HepG2 (cell line): ENCODE measurements around the gene FITM1. TPM values are rescaled to one million over a fixed set of nuclear protein-coding genes. Genes with fewer than 3 reads are reported as not detected.

Experiments used
- CC2D1A ChIP-seq: sonication (generic); formaldehyde crosslinking; IDR thresholded peaks from 2 replicates; pipeline ENCODE4 v1.8.1; 2023; ENCODE audit warnings: mild to moderate bottlenecking, missing genetic modification reagents
- GTF2F1 ChIP-seq: fragments of 150-350 bp; IDR thresholded peaks from 2 replicates; pipeline ENCODE4 v1.6.1; 2014; ENCODE audit warnings: low read length
- KMT2B ChIP-seq: IDR thresholded peaks from 2 replicates; pipeline ENCODE4 v1.6.1; 2016; ENCODE audit warnings: missing genetic modification reagents, missing compliant biosample characterization
- POLR2AphosphoS5 ChIP-seq: IDR thresholded peaks from 2 replicates; pipeline ENCODE4 v1.6.1; 2012; ENCODE audit warnings: low read depth, low read length
- RAD51 ChIP-seq: fragments of 450-650 bp; IDR thresholded peaks from 2 replicates; pipeline ENCODE4 v1.6.1; 2016; ENCODE audit warnings: borderline replicate concordance
- RARG ChIP-seq: sonication (generic); formaldehyde crosslinking; IDR thresholded peaks from 2 replicates; pipeline ENCODE4 v1.4.0; 2020; ENCODE audit warnings: low read depth, mild to moderate bottlenecking, missing genetic modification reagents
- SOX13 ChIP-seq, 3 experiments: fragments of 450-650 bp in 1 of 3; sonication (generic) in 1 of 3; formaldehyde crosslinking in 1 of 3; IDR thresholded peaks in 2 of 3; conservative IDR thresholded peaks in 1 of 3; 2 replicates each; pipeline versions ENCODE4 v1.5.0 to v1.6.1; 2016 to 2020; ENCODE audit warnings: antibody characterized with exemption in 1 of 3, mild to moderate bottlenecking in 1 of 3, missing compliant biosample characterization in 1 of 3, missing genetic modification reagents in 1 of 3, moderate library complexity in 1 of 3
- TIGD3 ChIP-seq: sonication (generic); formaldehyde crosslinking; IDR thresholded peaks from 2 replicates; pipeline ENCODE4 v1.5.1; 2020; ENCODE audit warnings: mild to moderate bottlenecking, missing genetic modification reagents, borderline replicate concordance
- ZBTB43 ChIP-seq: sonication (generic); formaldehyde crosslinking; conservative IDR thresholded peaks from 2 replicates; pipeline ENCODE4 v1.4.0; 2020; ENCODE audit warnings: missing genetic modification reagents
- ZMAT3 ChIP-seq: sonication (generic); formaldehyde crosslinking; conservative IDR thresholded peaks from 2 replicates; pipeline ENCODE4 v1.7.0; 2021; ENCODE audit warnings: missing genetic modification reagents
- ZNF160 ChIP-seq: sonication (generic); formaldehyde crosslinking; IDR thresholded peaks from 2 replicates; pipeline ENCODE4 v1.8.0; 2022; ENCODE audit warnings: mild to moderate bottlenecking, inconsistent platforms, missing genetic modification reagents
- ZNF343 ChIP-seq: sonication (generic); formaldehyde crosslinking; IDR thresholded peaks from 2 replicates; pipeline ENCODE4 v1.4.0; 2020; ENCODE audit warnings: mild to moderate bottlenecking, missing genetic modification reagents
- ZNF382 ChIP-seq: sonication (generic); formaldehyde crosslinking; IDR thresholded peaks from 2 replicates; pipeline ENCODE4 v1.5.0; 2020; ENCODE audit warnings: missing genetic modification reagents, mild to moderate bottlenecking, borderline replicate concordance
- ZNF547 ChIP-seq: sonication (generic); formaldehyde crosslinking; IDR thresholded peaks from 2 replicates; pipeline ENCODE4 v1.5.1; 2020; ENCODE audit warnings: mild to moderate bottlenecking, missing genetic modification reagents
- ZNF691 ChIP-seq: sonication (generic); formaldehyde crosslinking; IDR thresholded peaks from 2 replicates; pipeline ENCODE4 v1.4.0; 2020; ENCODE audit warnings: missing genetic modification reagents, low read depth, mild to moderate bottlenecking, borderline replicate concordance
- polyA plus RNA-seq, 8 experiments: library from polyadenylated mRNA; depleted of rRNA in 3 of 8; stranded (reverse) in 7 of 8; unstranded in 1 of 8; fragments of >200 nt; fragmentation: Illumina TruSeq in 4 of 8; extraction: Trizol in 4 of 8; gene quantifications; 2 replicates each; pipeline versions ENCODE4 v1.2.1 to v1.2.3, GENCODE V29; 2011 to 2016; ENCODE audit warnings: low read depth in 4 of 8, missing spikeins in 1 of 8, mixed read lengths in 1 of 8; ENCODE audit not compliant: insufficient read depth in 1 of 8
- total RNA-seq, 5 experiments: library from RNA; depleted of rRNA; stranded (reverse); fragments of >200 nt; fragmentation: Illumina TruSeq; extraction: Trizol; gene quantifications; 2 replicates each; pipeline ENCODE4 v1.2.3, GENCODE V29; 2016; ENCODE audit warnings: low read depth in 1 of 5
- TF ChIP-seq, protein P1 (sequence below): sonication (generic); formaldehyde crosslinking; IDR thresholded peaks from 2 replicates; pipeline ENCODE4 v1.9.0; 2022; ENCODE audit warnings: low read depth, missing genetic modification reagents
- TF ChIP-seq, protein P2 (sequence below): sonication (generic); formaldehyde crosslinking; IDR thresholded peaks from 2 replicates; pipeline ENCODE4 v1.5.1; 2020; ENCODE audit warnings: missing genetic modification reagents, mild to moderate bottlenecking, borderline replicate concordance
- TF ChIP-seq, protein P3 (sequence below): sonication (generic); formaldehyde crosslinking; IDR thresholded peaks from 2 replicates; pipeline ENCODE4 v1.4.0; 2020; ENCODE audit warnings: mild to moderate bottlenecking, missing genetic modification reagents

FITM1 gene
- total and polyA plus RNA-seq, 2 of the 13 experiments (the other 11 are each of a cell fraction or from before 2014, with no cell fraction given) = 2.7 to 5.8 TPM

DNA sequence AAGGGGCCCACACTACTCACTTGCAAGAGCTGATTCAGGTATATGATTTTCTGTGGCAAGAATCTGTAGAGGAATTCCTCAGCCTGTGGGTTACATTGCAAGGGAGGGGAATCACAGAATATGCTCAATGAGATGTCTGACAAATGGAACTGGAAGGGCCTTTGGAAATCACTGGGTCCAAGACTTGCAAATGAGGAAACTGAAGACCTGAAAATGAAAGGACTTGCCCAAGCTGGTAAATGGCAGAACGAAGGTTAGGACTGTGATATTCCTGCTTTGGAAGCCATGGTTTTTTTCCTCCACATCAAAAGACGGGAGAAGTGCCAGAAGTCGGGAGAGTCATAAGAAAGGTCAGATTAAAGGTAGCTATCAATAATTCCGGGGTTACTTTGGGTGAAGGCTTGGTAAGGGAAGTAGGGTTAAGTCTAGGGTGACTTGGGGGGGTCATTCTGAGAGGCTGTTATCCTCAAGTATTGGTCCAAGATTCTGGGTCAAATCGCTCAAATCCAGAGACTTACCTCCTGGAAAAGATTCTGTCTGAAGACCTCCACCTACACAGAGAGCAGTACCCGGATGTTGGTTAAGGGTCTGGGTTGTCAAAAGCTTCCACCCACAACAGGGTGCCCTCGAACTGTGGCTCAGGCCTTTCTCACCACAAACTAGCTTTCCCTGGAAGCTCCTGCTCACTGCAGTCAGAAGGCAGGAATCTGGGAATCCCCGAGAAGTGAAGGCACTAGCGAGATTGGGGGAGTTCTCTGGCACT is 15.4 kb downstream of the FITM1 start (continued):
- TF ChIP-seq ZBTB43 = no peak
- TF ChIP-seq ZNF343 (CRISPR knock-in tag) = no peak
- TF ChIP-seq, protein P1, sequence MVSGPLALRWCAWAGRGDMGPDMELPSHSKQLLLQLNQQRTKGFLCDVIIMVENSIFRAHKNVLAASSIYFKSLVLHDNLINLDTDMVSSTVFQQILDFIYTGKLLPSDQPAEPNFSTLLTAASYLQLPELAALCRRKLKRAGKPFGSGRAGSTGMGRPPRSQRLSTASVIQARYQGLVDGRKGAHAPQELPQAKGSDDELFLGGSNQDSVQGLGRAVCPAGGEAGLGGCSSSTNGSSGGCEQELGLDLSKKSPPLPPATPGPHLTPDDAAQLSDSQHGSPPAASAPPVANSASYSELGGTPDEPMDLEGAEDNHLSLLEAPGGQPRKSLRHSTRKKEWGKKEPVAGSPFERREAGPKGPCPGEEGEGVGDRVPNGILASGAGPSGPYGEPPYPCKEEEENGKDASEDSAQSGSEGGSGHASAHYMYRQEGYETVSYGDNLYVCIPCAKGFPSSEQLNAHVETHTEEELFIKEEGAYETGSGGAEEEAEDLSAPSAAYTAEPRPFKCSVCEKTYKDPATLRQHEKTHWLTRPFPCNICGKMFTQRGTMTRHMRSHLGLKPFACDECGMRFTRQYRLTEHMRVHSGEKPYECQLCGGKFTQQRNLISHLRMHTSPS = no peak
- no peak for TF ChIP-seq GTF2F1
- TF ChIP-seq CC2D1A (CRISPR knock-in tag) = no peak
- no peak for TF ChIP-seq SOX13 (IDR thresholded peaks at IDR 0.05)
- TF ChIP-seq SOX13 (CRISPR knock-in tag; conservative IDR thresholded peaks at IDR 0.05 in 1 of 2, IDR thresholded peaks at IDR 0.05 in 1 of 2) = no peak
- no peak for TF ChIP-seq RAD51
- TF ChIP-seq KMT2B (CRISPR knock-in tag) = no peak
- TF ChIP-seq ZNF691 = 0 out of 2 replicates have a peak, but pooled peaks have one; percentile 16
- no peak for TF ChIP-seq POLR2AphosphoS5
- TF ChIP-seq RARG (CRISPR knock-in tag) = 0 out of 2 replicates have a peak, but pooled peaks have one; percentile 27
- TF ChIP-seq ZNF547 = no peak
- TF ChIP-seq, protein P2, sequence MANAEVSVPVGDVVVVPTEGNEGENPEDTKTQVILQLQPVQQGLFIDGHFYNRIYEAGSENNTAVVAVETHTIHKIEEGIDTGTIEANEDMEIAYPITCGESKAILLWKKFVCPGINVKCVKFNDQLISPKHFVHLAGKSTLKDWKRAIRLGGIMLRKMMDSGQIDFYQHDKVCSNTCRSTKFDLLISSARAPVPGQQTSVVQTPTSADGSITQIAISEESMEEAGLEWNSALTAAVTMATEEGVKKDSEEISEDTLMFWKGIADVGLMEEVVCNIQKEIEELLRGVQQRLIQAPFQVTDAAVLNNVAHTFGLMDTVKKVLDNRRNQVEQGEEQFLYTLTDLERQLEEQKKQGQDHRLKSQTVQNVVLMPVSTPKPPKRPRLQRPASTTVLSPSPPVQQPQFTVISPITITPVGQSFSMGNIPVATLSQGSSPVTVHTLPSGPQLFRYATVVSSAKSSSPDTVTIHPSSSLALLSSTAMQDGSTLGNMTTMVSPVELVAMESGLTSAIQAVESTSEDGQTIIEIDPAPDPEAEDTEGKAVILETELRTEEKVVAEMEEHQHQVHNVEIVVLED = 0 out of 2 replicates have a peak, but pooled peaks have one; percentile 53
- no peak for TF ChIP-seq ZMAT3 (CRISPR knock-in tag)
- TF ChIP-seq, protein P3, sequence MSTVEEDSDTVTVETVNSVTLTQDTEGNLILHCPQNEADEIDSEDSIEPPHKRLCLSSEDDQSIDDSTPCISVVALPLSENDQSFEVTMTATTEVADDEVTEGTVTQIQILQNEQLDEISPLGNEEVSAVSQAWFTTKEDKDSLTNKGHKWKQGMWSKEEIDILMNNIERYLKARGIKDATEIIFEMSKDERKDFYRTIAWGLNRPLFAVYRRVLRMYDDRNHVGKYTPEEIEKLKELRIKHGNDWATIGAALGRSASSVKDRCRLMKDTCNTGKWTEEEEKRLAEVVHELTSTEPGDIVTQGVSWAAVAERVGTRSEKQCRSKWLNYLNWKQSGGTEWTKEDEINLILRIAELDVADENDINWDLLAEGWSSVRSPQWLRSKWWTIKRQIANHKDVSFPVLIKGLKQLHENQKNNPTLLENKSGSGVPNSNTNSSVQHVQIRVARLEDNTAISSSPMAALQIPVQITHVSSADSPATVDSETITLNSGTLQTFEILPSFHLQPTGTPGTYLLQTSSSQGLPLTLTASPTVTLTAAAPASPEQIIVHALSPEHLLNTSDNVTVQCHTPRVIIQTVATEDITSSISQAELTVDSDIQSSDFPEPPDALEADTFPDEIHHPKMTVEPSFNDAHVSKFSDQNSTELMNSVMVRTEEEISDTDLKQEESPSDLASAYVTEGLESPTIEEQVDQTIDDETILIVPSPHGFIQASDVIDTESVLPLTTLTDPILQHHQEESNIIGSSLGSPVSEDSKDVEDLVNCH (CRISPR knock-in tag) = no peak
- TF ChIP-seq ZNF382 (CRISPR knock-in tag) = no peak
- TF ChIP-seq TIGD3 = peak; percentile 6; the same call in 1 of the 2 replicates
- no peak for TF ChIP-seq ZNF160
